ENCODE data around the gene TTC21A.

Gene TTC21A

GRCh38 chr3:39177708-39178332, 70.3 kb downstream of the TTC21A start:
- peak; percentile 73 to 80 for DNase-seq (ENCODE audit: extremely low read depth in 1 of 2, low read depth in 1 of 2)

DNA sequence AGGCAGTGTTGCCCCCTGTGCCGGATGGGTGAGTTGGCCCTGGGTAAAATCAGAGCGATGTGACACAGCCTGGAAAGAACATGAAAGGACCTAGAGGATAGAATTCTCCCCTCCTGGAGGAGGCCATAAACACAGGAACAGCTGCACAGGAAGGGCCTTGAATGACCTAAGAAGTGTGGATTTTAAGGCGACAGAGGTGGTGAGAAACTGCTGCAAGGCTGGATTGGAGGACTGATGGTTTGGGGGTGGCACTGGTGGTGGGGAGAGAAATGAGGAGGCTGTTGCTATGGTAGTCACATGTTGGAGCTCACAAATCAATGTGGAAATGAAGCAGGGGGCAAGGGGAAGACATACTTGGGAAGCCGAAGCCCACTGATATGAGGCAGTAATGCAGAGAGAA, 71.1 kb downstream of the TTC21A start:
- DNase-seq (ENCODE audit: extremely low read depth in 1 of 2, low read depth in 1 of 2) = no peak

- DNase-seq (ENCODE audit: extremely low read depth in 1 of 2, low read depth in 1 of 2) = no peak
These were observed 72.7 kb downstream of the TTC21A start for GRCh38 chr3:39180183-39180545.

DNA sequence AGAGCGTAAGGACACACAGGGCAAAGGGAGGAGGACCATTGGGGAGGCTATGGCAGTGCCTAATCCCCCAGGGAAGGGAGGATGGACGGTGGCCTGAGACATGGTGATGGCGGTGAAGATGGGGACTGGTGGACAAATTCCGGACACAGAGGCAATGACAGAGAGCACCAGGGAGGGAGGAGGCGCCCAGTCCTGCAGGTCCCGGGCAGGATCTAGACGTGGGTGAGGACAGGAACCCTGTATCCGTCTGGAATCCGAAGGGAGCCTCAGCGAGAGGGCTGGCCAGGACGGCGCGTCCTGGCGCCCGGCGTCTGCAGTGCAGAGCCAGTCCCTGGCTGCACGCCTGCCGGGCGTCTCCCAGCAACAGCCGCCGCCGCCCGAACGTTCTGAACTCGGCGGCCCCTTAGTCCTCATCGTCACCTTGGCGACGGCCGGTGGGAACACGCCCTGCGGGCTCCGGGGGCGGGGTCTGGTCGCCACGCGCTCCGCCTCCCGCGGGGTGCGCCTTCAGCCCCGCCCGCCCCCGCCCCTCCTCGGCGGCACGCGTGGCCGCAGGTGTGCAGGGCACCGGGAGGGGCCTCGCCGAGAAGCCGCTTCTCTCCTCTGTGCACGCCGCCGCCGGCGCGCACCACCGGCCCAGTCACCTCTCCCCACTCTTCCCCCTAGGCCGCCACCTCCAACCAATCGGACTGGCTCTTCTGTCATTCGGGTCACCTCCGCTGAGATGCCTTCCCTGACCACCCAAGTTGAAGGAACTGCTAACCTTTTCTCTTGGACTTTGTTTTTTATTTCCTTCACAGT, 73.3 kb downstream of the TTC21A start:
- DNase-seq (ENCODE audit: extremely low read depth in 1 of 2, low read depth in 1 of 2) = peak; percentile 74 to 81

DNA sequence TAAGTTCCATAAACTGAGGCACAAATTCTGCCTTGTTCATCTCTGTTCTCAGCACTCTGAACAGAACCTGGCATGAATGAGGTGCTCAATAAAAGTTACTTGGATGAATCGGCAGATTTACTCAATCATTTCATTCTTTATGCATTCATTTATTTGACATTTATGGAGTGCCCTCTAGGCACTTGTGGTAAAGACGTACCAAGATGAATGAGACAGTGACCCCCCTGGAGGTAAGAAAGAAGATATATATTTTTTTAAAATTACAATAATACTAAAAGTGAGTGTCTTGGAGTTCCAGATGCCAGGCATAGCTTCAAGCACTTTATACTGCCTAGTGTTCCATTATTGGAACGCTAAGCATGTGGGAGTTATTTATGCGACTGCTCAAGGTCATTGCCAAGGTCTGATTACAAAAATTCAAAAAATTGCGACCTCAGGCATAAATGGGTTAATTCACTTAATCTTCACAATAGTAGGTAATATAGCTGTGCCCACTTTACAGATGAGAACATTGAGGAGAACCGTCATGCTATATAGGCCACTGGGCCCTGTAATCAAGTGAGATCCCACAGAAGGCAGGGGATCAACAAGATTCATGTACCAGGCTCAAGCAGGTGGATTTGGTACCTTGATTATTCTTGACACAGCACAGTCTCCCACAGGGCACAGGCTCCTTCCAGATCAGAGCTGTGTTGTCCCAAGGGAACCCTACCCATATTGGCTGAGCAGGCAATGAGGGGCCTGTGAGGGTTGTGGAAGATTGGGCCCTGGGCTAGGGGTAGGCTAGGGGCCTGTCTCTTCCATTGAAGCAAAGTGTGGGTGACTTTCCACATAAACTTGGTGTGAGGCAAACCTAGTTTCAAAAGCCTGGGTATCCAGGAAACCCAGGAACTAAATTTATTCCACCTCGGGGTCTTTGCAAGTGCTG, 74.2 kb downstream of the TTC21A start:
- no peak for DNase-seq (ENCODE audit: extremely low read depth in 1 of 2, low read depth in 1 of 2)

GRCh38 chr3:39183211-39184080, 76.0 kb downstream of the TTC21A start:
- DNase-seq (ENCODE audit: extremely low read depth in 1 of 2, low read depth in 1 of 2) = no peak

DNA sequence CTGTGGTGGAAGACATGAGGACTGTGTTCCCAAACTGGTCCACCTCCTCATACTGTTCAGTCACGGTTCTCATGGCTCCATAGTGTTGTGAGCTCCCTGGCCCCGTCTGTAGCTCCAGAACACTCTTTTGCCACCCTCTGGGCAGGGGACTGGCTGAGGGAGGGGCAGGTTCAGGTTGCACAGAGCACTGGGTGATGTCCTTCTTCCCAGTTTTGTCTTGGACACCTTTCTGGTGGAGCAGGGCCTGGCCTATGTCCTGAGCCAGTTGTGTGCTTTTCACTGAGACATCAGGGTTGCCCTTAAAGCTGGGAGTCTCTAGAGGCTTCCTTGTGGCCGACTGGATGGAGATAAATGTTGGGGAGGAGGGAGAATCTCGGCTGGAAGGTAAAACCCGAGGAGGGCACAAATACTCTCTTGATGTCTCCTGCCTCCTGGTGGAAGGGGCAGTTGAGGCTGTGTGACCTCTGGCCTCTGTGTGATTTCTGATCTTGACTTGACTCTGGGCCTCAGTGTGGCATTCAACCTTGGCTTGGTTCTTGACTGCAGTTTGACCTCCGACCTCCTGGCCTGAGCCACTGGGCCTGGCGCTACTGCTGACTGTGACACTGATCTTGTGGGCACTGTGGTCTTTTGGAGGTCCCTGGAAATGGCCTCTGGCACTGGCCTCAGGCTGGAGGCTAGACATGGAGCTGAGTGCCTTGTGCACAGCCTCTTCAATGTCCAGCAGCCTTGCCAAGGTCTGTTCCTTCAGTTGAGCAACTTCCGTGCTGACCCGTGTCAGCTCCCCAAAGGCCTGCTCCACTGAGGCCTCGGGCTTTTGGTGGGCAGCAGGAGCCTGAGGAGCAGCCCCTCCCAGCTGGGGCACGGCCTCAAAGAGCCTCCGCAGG, 76.8 kb downstream of the TTC21A start:
- DNase-seq (ENCODE audit: extremely low read depth in 1 of 2, low read depth in 1 of 2) = no peak

GRCh38 chr3:39184968-39185285, 77.4 kb downstream of the TTC21A start:
- DNase-seq (ENCODE audit: extremely low read depth in 1 of 2, low read depth in 1 of 2) = no peak

- DNase-seq (ENCODE audit: extremely low read depth in 1 of 2, low read depth in 1 of 2) = no peak
These were observed 78.0 kb downstream of the TTC21A start for GRCh38 chr3:39185326-39185958.

- no peak for DNase-seq (ENCODE audit: extremely low read depth in 1 of 2, low read depth in 1 of 2)
These were observed 78.6 kb downstream of the TTC21A start for GRCh38 chr3:39185959-39186691.

- no peak for DNase-seq (ENCODE audit: extremely low read depth in 1 of 2, low read depth in 1 of 2)
These were observed 79.2 kb downstream of the TTC21A start for GRCh38 chr3:39186692-39187151.

GRCh38 chr3:39187372-39188155, 80.1 kb downstream of the TTC21A start:
- no peak for DNase-seq (ENCODE audit: extremely low read depth in 1 of 2, low read depth in 1 of 2)
